HG03442 (cell line): Measurements from ENCODE around the gene ZNF529.

Source experiments
- ATAC-seq: cut with Tn5 transposase; IDR thresholded peaks from one replicate; pipeline ENCODE4 v1.9.1; 2021; ENCODE audit warnings: mild to moderate bottlenecking, moderate library complexity; ENCODE audit not compliant: unreplicated experiment

Gene ZNF529

GRCh38 chr19:36514012-36514612 lies 59.0 kb downstream of the ZNF529 start:
- ATAC-seq, result no peak

DNA sequence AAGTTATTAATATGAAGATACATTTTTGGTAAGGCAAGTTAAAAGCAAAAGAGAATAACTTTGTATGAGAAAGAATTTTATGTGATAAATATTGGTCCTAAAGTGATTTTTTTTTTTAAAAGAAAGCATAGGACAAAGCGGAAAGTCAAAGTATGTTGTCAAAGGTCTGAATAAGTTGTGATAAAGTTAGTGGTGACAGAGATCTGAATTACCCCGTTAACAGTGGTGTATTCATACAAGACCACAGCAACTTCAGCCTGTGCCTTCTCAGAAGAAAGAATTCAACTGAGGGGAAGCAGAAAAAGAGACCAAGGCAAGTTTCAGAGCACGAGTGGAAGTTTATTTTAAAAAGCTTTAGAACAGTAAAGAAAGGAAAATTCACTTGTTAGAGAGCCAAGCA lies 64.8 kb downstream of the ZNF529 start:
- no peak for ATAC-seq

DNA sequence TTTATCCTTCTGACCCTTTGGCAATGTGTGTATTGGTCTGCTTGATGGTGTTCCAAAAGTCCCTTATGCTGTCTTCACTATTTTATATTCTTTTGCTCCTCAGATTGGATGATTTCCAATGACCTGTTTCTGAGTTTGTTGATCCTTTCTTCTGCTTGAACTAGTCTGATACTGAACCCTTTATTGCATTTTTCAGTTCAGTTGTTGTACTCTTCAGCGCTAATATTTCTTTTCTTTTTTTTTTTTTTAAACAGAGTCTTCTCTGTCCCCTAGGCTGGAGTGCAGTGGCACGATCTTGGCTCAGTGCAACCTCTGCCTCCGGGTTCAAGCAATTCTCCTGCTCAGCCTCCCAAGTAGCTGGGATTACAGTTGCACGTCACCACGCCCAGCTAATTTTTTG lies 71.1 kb downstream of the ZNF529 start:
- ATAC-seq, result no peak

DNA sequence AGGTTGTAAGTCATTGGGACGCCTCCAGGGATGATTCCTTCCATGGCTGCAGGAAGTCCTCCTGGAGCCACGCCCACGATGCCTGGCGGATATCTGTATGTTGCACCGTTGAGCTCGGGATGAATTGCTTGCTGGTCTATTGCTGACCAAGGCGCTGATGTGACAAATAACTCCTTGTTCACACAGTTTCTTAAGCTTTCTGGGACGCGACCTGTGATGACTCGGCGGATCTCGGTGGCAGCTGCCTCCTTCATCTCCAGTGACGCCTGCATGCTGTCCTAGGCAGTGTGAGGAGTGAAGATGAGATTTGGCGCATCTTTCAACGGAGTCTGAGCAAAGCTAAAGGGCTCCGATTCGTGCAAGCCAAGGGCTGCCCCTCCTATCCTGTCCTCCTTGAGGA lies 76.1 kb downstream of the ZNF529 start:
- ATAC-seq, result no peak
